Epithelial cell of alveolus of lung (primary cell): ENCODE results near the gene IBSP. TPM values are rescaled to one million over a fixed set of nuclear protein-coding genes. Genes with fewer than 3 reads are reported as not detected.

ENCODE experiments used
- total RNA-seq: library from RNA; depleted of rRNA; stranded (reverse); fragments of >200 nt; gene quantifications from 2 replicates; pipeline ENCODE4 v1.2.1, GENCODE V29; 2015

The IBSP gene, protein sequence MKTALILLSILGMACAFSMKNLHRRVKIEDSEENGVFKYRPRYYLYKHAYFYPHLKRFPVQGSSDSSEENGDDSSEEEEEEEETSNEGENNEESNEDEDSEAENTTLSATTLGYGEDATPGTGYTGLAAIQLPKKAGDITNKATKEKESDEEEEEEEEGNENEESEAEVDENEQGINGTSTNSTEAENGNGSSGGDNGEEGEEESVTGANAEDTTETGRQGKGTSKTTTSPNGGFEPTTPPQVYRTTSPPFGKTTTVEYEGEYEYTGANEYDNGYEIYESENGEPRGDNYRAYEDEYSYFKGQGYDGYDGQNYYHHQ
- total RNA-seq, result not detected in 2 replicates

DNA sequence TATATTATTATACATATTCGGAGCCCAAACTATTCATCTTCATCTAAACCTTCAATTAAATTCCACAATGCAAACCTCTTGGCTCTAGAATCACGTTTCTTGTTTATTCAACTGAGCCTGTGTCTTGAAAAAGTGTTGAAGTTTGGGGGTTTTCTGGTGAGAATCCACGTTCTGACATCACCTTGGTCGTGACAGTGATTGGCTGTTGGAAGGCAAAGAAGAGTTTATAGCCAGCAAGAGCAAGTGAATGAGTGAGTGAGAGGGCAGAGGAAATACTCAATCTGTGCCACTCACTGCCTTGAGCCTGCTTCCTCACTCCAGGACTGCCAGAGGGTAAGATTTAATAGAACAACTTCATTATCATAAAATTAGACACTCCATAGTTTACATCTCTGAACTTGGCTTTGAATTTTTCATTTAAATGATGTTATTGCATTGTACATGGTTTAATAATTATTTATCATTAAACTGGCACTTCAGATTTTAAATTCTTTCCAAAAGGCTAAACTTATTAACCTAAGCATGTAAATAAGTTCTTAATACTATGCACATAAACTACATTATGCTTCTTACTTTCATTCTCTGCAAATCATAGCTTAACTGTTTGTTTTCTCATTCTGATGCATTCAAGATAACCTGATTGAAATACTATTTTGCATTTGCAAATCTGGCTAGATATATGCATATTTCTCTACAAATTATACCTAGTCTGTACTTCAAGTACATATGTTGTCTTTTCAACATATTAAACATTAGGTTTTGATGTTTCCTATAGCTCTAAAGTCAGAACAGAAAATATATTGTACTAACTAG lies at the start of gene IBSP:
IBSP (plus strand) TSS at position 254 of the 813 bp plus-strand sequence. CDS start 2,808 bp downstream, outside the sequence.

DNA sequence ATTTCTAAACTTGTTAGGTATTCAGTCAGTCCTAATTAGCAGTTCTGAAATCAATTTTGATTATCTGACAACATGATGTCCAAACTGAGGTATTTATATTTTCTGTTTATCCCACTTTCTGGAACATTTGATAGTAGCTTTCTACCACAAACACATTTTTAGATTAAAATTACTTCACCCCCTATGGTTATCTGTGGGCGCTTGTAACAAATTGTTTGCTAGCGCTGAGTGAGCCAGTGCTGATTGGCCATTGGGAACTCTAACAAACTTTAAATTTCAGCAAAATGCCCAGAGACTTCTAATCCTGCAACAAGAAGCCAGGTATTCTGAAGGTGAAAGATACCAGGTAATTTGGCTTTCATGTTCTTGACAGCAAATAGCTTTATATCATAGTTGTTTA lies 33.3 kb downstream of the IBSP start, which contains the start of gene MEPE:
MEPE (plus strand) TSS at position 301 of the 400 bp plus-strand sequence. CDS start 1,746 bp downstream, outside the sequence.

Other genes with a start within 250 kb of the IBSP start
- not detected in 2 replicates for gene DSPP, start 191.0 kb upstream of the IBSP start, total RNA-seq
- gene DMP1, start 149.3 kb upstream of the IBSP start, total RNA-seq, result not detected in 2 replicates
- not detected in 2 replicates for gene MEPE, start 33.4 kb downstream of the IBSP start, total RNA-seq
- gene SPP1, start 176.2 kb downstream of the IBSP start, total RNA-seq, result 0.78 TPM in 1 of 2 replicates, not detected in the other
- 18.1 and 21.2 TPM in 2 replicates for gene PKD2, start 208.1 kb downstream of the IBSP start, total RNA-seq